ENCODE measurements around the gene SSTR3. TPM values are rescaled to one million over a fixed set of nuclear protein-coding genes. Genes with fewer than 3 reads are reported as not detected.

The SSTR3 gene
- total and polyA plus RNA-seq, 2 of the 13 experiments (the other 11 are each of a cell fraction or from before 2014, with no cell fraction given) = 0.08 to 0.64 TPM

DNA sequence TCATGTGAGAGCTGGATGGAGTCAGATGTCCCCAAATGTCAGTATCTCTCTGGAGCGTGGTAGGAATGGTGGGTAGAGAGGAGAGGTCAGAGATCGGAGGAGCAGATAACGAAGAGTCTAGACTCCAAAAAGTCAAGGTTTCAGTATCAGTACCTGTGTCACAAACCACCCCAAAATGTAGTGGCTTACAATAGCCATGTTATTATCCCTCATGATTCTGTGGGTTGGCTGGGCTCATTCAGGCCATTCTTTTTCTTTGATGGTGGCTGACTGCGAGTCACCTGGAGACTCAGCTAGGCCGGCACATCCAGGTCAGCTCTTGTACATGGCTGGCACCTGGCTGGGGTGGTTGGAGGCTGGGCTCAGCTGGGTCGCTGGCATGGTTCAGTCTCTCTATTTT, 7.3 kb upstream of the SSTR3 start (continued):
- TF ChIP-seq, protein P1, sequence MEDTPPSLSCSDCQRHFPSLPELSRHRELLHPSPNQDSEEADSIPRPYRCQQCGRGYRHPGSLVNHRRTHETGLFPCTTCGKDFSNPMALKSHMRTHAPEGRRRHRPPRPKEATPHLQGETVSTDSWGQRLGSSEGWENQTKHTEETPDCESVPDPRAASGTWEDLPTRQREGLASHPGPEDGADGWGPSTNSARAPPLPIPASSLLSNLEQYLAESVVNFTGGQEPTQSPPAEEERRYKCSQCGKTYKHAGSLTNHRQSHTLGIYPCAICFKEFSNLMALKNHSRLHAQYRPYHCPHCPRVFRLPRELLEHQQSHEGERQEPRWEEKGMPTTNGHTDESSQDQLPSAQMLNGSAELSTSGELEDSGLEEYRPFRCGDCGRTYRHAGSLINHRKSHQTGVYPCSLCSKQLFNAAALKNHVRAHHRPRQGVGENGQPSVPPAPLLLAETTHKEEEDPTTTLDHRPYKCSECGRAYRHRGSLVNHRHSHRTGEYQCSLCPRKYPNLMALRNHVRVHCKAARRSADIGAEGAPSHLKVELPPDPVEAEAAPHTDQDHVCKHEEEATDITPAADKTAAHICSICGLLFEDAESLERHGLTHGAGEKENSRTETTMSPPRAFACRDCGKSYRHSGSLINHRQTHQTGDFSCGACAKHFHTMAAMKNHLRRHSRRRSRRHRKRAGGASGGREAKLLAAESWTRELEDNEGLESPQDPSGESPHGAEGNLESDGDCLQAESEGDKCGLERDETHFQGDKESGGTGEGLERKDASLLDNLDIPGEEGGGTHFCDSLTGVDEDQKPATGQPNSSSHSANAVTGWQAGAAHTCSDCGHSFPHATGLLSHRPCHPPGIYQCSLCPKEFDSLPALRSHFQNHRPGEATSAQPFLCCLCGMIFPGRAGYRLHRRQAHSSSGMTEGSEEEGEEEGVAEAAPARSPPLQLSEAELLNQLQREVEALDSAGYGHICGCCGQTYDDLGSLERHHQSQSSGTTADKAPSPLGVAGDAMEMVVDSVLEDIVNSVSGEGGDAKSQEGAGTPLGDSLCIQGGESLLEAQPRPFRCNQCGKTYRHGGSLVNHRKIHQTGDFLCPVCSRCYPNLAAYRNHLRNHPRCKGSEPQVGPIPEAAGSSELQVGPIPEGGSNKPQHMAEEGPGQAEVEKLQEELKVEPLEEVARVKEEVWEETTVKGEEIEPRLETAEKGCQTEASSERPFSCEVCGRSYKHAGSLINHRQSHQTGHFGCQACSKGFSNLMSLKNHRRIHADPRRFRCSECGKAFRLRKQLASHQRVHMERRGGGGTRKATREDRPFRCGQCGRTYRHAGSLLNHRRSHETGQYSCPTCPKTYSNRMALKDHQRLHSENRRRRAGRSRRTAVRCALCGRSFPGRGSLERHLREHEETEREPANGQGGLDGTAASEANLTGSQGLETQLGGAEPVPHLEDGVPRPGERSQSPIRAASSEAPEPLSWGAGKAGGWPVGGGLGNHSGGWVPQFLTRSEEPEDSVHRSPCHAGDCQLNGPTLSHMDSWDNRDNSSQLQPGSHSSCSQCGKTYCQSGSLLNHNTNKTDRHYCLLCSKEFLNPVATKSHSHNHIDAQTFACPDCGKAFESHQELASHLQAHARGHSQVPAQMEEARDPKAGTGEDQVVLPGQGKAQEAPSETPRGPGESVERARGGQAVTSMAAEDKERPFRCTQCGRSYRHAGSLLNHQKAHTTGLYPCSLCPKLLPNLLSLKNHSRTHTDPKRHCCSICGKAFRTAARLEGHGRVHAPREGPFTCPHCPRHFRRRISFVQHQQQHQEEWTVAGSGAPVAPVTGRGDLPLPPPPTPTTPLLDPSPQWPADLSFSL (CRISPR knock-in tag; IDR thresholded peaks at IDR 0.05) = no peak
- TF ChIP-seq CBX2 (IDR thresholded peaks at IDR 0.05; ENCODE audit: low read depth, low read length) (no peak), CBX2 (CRISPR knock-in tag; IDR thresholded peaks at IDR 0.05; ENCODE audit: low read depth) (no peak)

DNA sequence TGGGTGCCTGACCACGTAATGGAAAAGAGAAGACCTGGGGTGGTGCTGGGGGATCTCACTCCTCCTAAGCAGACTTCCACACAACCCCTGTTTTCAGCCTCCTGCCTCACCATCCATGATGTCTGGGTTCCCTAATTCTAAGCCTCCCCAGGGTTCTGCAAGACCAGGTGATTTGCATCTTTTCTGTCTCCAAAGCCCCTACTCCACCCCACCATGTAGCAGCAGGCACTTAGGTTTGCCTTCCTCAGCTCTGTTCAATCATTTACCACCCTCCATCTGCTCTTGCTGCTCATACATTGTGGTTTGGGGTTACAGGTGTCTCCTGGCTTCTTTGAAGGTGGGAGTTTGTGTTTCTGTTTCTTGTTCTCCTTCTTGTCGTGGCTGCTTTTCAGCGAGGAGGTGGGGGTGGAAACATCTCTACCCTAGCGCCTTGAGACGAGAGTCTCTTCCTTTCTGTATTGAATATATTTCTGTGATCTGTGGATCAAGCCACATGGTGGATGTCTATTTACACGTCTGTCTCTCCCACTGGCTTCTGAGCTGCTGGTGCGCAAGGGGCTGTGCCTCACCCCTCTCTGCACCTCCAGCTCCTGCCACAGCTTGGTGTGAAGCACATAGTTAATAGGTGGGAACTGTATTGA, 6.6 kb upstream of the SSTR3 start:
- 10% methylated on average over 7 of the region's 7 CpGs for WGBS (ENCODE audit: low lambda C conversion rate)
- no peak overlapping the region for H2AFZ ChIP-seq (ENCODE audit: low read length)
- CTCF ChIA-PET (ENCODE audit: low intra/inter-chr PET ratio, low total read pairs) = no interaction called here
- H4K20me1 ChIP-seq (ENCODE audit: insufficient read depth, low read length) = no peaks in the 10 kb centered on the region
- POLR2A ChIA-PET = no interaction called here
- FAIRE-seq = no peak
- in situ Hi-C loops (cut with HindIII; ENCODE audit: extremely low pct_ligation_motif_present, low pct_unique_long_range_greater_than_20kb) (no loop called here), intact Hi-C loops (cut with micrococcal nuclease; ENCODE audit: unreplicated experiment) (no loop called here)
- H3K9me3 ChIP-seq (ENCODE audit: low read length) = no peaks in the 10 kb centered on the region
- H3K9ac ChIP-seq (ENCODE audit: insufficient read depth, low read depth, low read length) = no peak overlapping the region
- no peaks in the 10 kb centered on the region for H3K4me1 ChIP-seq (ENCODE audit: insufficient read depth, low read length)
- H3K4me2 ChIP-seq (ENCODE audit: low read depth, low read length) = no peak overlapping the region
- H3K4me3 ChIP-seq (replicated peaks in 1 of 3; ENCODE audit: insufficient read depth in 1 of 3, low read depth in 2 of 3, low read length in 3 of 3) = no peak overlapping the region
- H3K27ac ChIP-seq (ENCODE audit: extremely low read length, insufficient read depth, low read length) = no peak overlapping the region
- no peaks in the 10 kb centered on the region for H3K36me3 ChIP-seq (replicated peaks in 1 of 2; ENCODE audit: control insufficient read depth in 1 of 2, insufficient read depth in 2 of 2, low read length in 2 of 2)
- ATAC-seq = no peak
- BruUV-seq (replicated peaks) = no TSS peak
- H3K79me2 ChIP-seq (ENCODE audit: insufficient read depth, low read length) = no peaks in the 10 kb centered on the region
- no peak for DNase-seq (ENCODE audit: low spot score)
- H3K27me3 ChIP-seq (ENCODE audit: control insufficient read depth in 1 of 2, insufficient read depth in 2 of 2, low read length in 2 of 2) = peaks cover 0 to 19% of the 10 kb centered on the region in 2 experiments; a peak in 2 of 5 replicates
- TF ChIP-seq KAT8 (CRISPR knock-in tag; IDR thresholded peaks at IDR 0.05) (no peak), IKZF1 (IDR thresholded peaks at IDR 0.05) (no peak), SMYD3 (CRISPR knock-in tag; IDR thresholded peaks at IDR 0.05) (no peak), ZNF343 (CRISPR knock-in tag; IDR thresholded peaks at IDR 0.05) (no peak), PRPF4 (IDR thresholded peaks at IDR 0.05; ENCODE audit: low read depth, low read length, poor library complexity, severe bottlenecking) (no peak), ISX (CRISPR knock-in tag; conservative IDR thresholded peaks at IDR 0.05) (no peak)
- TF ChIP-seq, protein P2, sequence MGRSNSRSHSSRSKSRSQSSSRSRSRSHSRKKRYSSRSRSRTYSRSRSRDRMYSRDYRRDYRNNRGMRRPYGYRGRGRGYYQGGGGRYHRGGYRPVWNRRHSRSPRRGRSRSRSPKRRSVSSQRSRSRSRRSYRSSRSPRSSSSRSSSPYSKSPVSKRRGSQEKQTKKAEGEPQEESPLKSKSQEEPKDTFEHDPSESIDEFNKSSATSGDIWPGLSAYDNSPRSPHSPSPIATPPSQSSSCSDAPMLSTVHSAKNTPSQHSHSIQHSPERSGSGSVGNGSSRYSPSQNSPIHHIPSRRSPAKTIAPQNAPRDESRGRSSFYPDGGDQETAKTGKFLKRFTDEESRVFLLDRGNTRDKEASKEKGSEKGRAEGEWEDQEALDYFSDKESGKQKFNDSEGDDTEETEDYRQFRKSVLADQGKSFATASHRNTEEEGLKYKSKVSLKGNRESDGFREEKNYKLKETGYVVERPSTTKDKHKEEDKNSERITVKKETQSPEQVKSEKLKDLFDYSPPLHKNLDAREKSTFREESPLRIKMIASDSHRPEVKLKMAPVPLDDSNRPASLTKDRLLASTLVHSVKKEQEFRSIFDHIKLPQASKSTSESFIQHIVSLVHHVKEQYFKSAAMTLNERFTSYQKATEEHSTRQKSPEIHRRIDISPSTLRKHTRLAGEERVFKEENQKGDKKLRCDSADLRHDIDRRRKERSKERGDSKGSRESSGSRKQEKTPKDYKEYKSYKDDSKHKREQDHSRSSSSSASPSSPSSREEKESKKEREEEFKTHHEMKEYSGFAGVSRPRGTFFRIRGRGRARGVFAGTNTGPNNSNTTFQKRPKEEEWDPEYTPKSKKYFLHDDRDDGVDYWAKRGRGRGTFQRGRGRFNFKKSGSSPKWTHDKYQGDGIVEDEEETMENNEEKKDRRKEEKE (IDR thresholded peaks at IDR 0.05) = no peak
- TF ChIP-seq, protein P3, sequence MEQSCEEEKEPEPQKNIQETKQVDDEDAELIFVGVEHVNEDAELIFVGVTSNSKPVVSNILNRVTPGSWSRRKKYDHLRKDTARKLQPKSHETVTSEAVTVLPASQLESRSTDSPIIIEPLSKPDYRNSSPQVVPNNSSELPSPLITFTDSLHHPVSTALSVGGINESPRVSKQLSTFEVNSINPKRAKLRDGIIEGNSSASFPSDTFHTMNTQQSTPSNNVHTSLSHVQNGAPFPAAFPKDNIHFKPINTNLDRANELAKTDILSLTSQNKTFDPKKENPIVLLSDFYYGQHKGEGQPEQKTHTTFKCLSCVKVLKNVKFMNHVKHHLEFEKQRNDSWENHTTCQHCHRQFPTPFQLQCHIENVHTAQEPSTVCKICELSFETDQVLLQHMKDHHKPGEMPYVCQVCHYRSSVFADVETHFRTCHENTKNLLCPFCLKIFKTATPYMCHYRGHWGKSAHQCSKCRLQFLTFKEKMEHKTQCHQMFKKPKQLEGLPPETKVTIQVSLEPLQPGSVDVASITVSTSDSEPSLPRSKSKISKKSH (CRISPR knock-in tag; IDR thresholded peaks at IDR 0.05; ENCODE audit: borderline replicate concordance) = no peak
